Activated naive CD8-positive, alpha-beta T cell treated with anti-CD3 and anti-CD28 coated beads, Interleukin-2, amount 10 ng/mL, durations not matched to agents 7 days and 5 days (primary cell): ENCODE results near the gene MORN3. TPM values are rescaled to one million over a fixed set of nuclear protein-coding genes. Genes with fewer than 3 reads are reported as not detected.
A peak's percentile ranks its signal among the peaks of the same experiment; 100 is the strongest.
"Not testable (repeated sequence)": the region's sequence is repeated elsewhere in the genome, so short reads cannot be mapped to it uniquely, and the experiment has no call there.

Experiments
- ATAC-seq: fragments of 150-1000 bp; cut with Tn5 transposase; one replicate; pipeline ENCODE4 v1.10.0; 2021; ENCODE audit warnings: low read depth, moderate library complexity
- POLR2A ChIA-PET: fragments of 350-600 bp; sonication (Branson Sonifier 250); formaldehyde crosslinking; loops from one replicate; lab custom pipeline; 2021; ENCODE audit warnings: antibody characterized with exemption; lab: Charles Lee
- DNase-seq: peaks from one replicate; pipeline ENCODE4 v3.0.0; 2021
- H3K27ac Mint-ChIP-seq: one replicate; pipeline ENCODE4 v1.8.0; 2022; ENCODE audit warnings: mild to moderate bottlenecking, mixed read lengths
- H3K27me3 Mint-ChIP-seq: one replicate; pipeline ENCODE4 v1.8.0; 2022; ENCODE audit warnings: mild to moderate bottlenecking, moderate library complexity, mixed read lengths
- H3K36me3 Mint-ChIP-seq: one replicate; pipeline ENCODE4 v1.8.0; 2021; ENCODE audit warnings: mild to moderate bottlenecking, mixed read lengths
- H3K4me1 Mint-ChIP-seq: one replicate; pipeline ENCODE4 v1.8.0; 2021; ENCODE audit warnings: mixed read lengths
- H3K4me3 Mint-ChIP-seq: one replicate; pipeline ENCODE4 v1.8.0; 2022; ENCODE audit warnings: mild to moderate bottlenecking, moderate library complexity, mixed read lengths
- H3K9me3 Mint-ChIP-seq: one replicate; pipeline ENCODE4 v1.8.0; 2021; ENCODE audit warnings: mixed read lengths
- total RNA-seq, 2 experiments: library from RNA; stranded (reverse); gene quantifications; one replicate each; pipeline ENCODE4 v1.2.3, GENCODE V29; 2021

The MORN3 gene, protein sequence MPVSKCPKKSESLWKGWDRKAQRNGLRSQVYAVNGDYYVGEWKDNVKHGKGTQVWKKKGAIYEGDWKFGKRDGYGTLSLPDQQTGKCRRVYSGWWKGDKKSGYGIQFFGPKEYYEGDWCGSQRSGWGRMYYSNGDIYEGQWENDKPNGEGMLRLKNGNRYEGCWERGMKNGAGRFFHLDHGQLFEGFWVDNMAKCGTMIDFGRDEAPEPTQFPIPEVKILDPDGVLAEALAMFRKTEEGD
- 1 to 10 TPM; 5.2 to 6.2 TPM for total RNA-seq

GRCh38 chr12:121669521-121669900 lies at the start of gene MORN3:
Gene MORN3, minus strand, starts transcription at chr12:121669654. Its CDS starts 171 bp downstream, at chr12:121669483.
- ATAC-seq (no peak), DNase-seq (no peak)
- peak within 1 kb of the TSS; percentile 9 for H3K27ac Mint-ChIP-seq
- POLR2A ChIA-PET = interaction anchor here (0.7 to 9.8 kb wide), 7 partner anchors 10 to 861 kb away, joined by 3 to 166 read pairs (median 5); partner anchors contain the start of gene ORAI1
- H3K9me3 Mint-ChIP-seq = no peaks in the 10 kb centered on the region
- no peak within 1 kb of the TSS for H3K4me3 Mint-ChIP-seq
- H3K27me3 Mint-ChIP-seq = no peaks in the 10 kb centered on the region
- peaks cover 10% of the 10 kb centered on the region for H3K36me3 Mint-ChIP-seq
- H3K4me1 Mint-ChIP-seq = peaks cover 44% of the 10 kb centered on the region

- no peaks in the 10 kb centered on the region for H3K9me3 Mint-ChIP-seq
- peaks cover 17% of the 10 kb centered on the region for H3K4me1 Mint-ChIP-seq
- peaks cover 12% of the 10 kb centered on the region for H3K36me3 Mint-ChIP-seq
- no peak overlapping the region for H3K4me3 Mint-ChIP-seq
- H3K27ac Mint-ChIP-seq = no peak overlapping the region
- no peak for DNase-seq
- ATAC-seq = no peak
- no peaks in the 10 kb centered on the region for H3K27me3 Mint-ChIP-seq
- POLR2A ChIA-PET = interaction anchor here (1.2 kb wide), 1 partner anchor 38 kb away, joined by 4 read pairs; no protein-coding TSS in a partner anchor
Measured at GRCh38 chr12:121718653-121719239, 49.3 kb upstream of the MORN3 start.

- no peak overlapping the region for H3K27ac Mint-ChIP-seq
- DNase-seq (no peak), ATAC-seq (no peak)
- no peaks in the 10 kb centered on the region for H3K27me3 Mint-ChIP-seq
- no peak overlapping the region for H3K4me3 Mint-ChIP-seq
- POLR2A ChIA-PET = no interaction called here
- H3K4me1 Mint-ChIP-seq = peaks cover 21% of the 10 kb centered on the region
- no peaks in the 10 kb centered on the region for H3K9me3 Mint-ChIP-seq
- peaks cover 12% of the 10 kb centered on the region for H3K36me3 Mint-ChIP-seq
Measured at GRCh38 chr12:121717041-121717699, 47.7 kb upstream of the MORN3 start.

GRCh38 chr12:121715862-121716435 lies 46.5 kb upstream of the MORN3 start:
- peaks cover 12% of the 10 kb centered on the region for H3K36me3 Mint-ChIP-seq
- peaks cover 27% of the 10 kb centered on the region for H3K4me1 Mint-ChIP-seq
- POLR2A ChIA-PET = interaction anchor here (0.6 to 0.7 kb wide), 2 partner anchors 72 to 785 kb away, joined by 3 to 5 read pairs; partner anchors contain the start of gene ZCCHC8
- no peaks in the 10 kb centered on the region for H3K9me3 Mint-ChIP-seq
- ATAC-seq (no peak), DNase-seq (no peak)
- no peak overlapping the region for H3K4me3 Mint-ChIP-seq
- H3K27ac Mint-ChIP-seq = no peak overlapping the region
- H3K27me3 Mint-ChIP-seq = no peaks in the 10 kb centered on the region

- ATAC-seq, POLR2A ChIA-PET, DNase-seq, H3K4me3 Mint-ChIP-seq, H3K9me3 Mint-ChIP-seq, H3K27me3 Mint-ChIP-seq, H3K27ac Mint-ChIP-seq: not testable (repeated sequence)
- Mint-ChIP-seq H3K4me1 (peaks cover 29% of the 10 kb centered on the region), H3K36me3 (peaks cover 12% of the 10 kb centered on the region)
Measured at GRCh38 chr12:121715055-121715454, 45.6 kb upstream of the MORN3 start.

- peaks cover 9% of the 10 kb centered on the region for H3K36me3 Mint-ChIP-seq
- peaks cover 31% of the 10 kb centered on the region for H3K4me1 Mint-ChIP-seq
- H3K27ac Mint-ChIP-seq = peak overlapping the region; percentile 34
- ATAC-seq (no peak), DNase-seq (peak; percentile 36)
- peak overlapping the region; percentile 89 for H3K4me3 Mint-ChIP-seq
- H3K9me3 Mint-ChIP-seq = no peaks in the 10 kb centered on the region
- POLR2A ChIA-PET = interaction anchor here (0.5 to 3.5 kb wide), 5 partner anchors 40 to 88 kb away, joined by 3 to 21 read pairs (median 13); no protein-coding TSS in a partner anchor
- H3K27me3 Mint-ChIP-seq = peaks cover 1% of the 10 kb centered on the region
Measured at GRCh38 chr12:121713793-121714192, 44.3 kb upstream of the MORN3 start.

GRCh38 chr12:121713257-121713777 lies 43.9 kb upstream of the MORN3 start:
- Mint-ChIP-seq H3K27ac (peak overlapping the region; percentile 82), H3K4me1 (peaks cover 31% of the 10 kb centered on the region), H3K27me3 (peaks cover 2% of the 10 kb centered on the region), H3K36me3 (peaks cover 8% of the 10 kb centered on the region), H3K9me3 (no peaks in the 10 kb centered on the region), H3K4me3 (peak overlapping the region; percentile 89)
- DNase-seq (no peak), ATAC-seq (no peak)
- POLR2A ChIA-PET = interaction anchor here (0.5 to 3.5 kb wide), 15 partner anchors 14 to 487 kb away, joined by 3 to 21 read pairs (median 6); partner anchors contain the start of gene RHOF

DNA sequence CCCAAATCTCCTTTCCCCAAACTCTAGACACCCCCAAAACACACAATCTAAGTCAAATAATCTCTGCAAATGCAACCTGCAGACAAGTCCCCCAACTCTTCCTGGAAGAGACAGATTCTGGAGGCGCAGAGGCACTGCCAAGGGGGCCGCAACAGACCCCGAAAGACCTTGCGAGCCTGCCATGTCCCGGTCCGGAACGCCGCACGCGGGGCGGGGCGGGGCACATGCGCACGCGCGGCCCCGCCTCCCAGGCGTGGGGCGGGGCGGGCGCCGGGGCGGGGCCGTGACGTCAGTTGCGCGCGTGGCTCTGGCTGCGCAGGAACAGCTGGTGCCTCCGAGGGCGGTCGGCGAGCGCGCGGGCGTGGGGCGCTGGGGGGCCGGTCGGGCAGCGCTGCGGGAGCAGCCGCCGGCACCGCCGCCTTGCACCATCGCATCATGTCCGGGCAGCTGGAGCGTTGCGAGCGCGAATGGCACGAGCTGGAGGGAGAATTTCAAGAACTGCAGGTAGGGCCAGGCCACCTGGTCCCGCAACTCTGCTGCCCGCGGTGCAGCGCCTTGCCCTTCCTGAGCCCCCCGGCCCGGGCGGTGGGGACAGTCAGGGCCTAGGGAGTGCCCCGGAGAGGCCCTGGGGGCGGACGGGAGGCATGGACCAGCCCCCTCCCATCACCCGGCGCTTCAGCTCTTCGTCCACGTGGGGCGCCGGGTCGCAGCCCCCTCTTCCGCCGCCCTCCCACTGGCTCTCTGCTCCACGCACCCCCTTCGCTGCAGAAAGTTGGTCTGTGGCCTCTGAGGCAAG lies 43.2 kb upstream of the MORN3 start, which contains the start of gene TMEM120B:
TSS of gene TMEM120B (plus strand) at position 292 of the 796 bp plus-strand sequence. CDS start at position 436, 144 bp downstream.
- POLR2A ChIA-PET = interaction anchor here (0.6 to 3.5 kb wide), 22 partner anchors 10 to 486 kb away, joined by 3 to 21 read pairs (median 4); partner anchors contain the start of genes RHOF and SETD1B
- Mint-ChIP-seq H3K4me3 (peak within 1 kb of the TSS; percentile 89), H3K4me1 (peaks cover 31% of the 10 kb centered on the region), H3K27ac (peak within 1 kb of the TSS; percentile 97), H3K9me3 (no peaks in the 10 kb centered on the region), H3K36me3 (peaks cover 8% of the 10 kb centered on the region), H3K27me3 (peaks cover 2% of the 10 kb centered on the region)
- ATAC-seq = peak; percentile 85
- DNase-seq = peak; percentile 93

DNA sequence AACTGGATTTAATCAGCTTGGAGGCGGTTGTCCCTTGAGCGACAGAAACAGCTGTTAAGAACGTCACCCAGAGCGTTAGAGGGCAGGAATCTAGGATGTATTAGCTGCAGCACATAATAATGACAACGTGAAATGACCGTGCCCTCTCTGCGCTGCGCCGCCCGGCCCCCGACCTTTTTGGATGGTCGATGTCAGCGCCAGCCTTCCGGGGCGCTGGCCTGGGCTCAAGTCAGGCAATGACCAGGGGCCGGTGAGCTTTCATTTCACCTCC lies 42.7 kb upstream of the MORN3 start:
- Mint-ChIP-seq H3K27ac (peak overlapping the region; percentile 97), H3K4me1 (peaks cover 27% of the 10 kb centered on the region), H3K4me3 (peak overlapping the region; percentile 89), H3K36me3 (peaks cover 8% of the 10 kb centered on the region), H3K9me3 (no peaks in the 10 kb centered on the region), H3K27me3 (peaks cover 2% of the 10 kb centered on the region)
- DNase-seq (no peak), ATAC-seq (peak; percentile 53)
- POLR2A ChIA-PET = interaction anchor here (0.7 to 3.5 kb wide), 19 partner anchors 10 to 474 kb away, joined by 3 to 21 read pairs (median 4); partner anchors contain the start of genes RHOF and SETD1B

- Mint-ChIP-seq H3K27me3 (peaks cover 2% of the 10 kb centered on the region), H3K9me3 (no peaks in the 10 kb centered on the region), H3K4me3 (peak overlapping the region; percentile 89), H3K27ac (peak overlapping the region; percentile 97), H3K4me1 (peaks cover 27% of the 10 kb centered on the region), H3K36me3 (peaks cover 8% of the 10 kb centered on the region)
- ATAC-seq (peak; percentile 59), DNase-seq (peak; percentile 48)
- POLR2A ChIA-PET = interaction anchor here (0.6 to 3.5 kb wide), 22 partner anchors 9 to 1654 kb away, joined by 3 to 21 read pairs (median 4); partner anchors contain the start of gene RHOF
Measured at GRCh38 chr12:121711361-121712189, 42.1 kb upstream of the MORN3 start.

GRCh38 chr12:121709478-121709961 lies 40.1 kb upstream of the MORN3 start:
- Mint-ChIP-seq H3K36me3 (no peaks in the 10 kb centered on the region), H3K4me1 (peaks cover 21% of the 10 kb centered on the region), H3K27ac (no peak overlapping the region), H3K27me3 (peaks cover 15% of the 10 kb centered on the region), H3K9me3 (peaks cover 1% of the 10 kb centered on the region), H3K4me3 (no peak overlapping the region)
- ATAC-seq (no peak), DNase-seq (no peak)
- POLR2A ChIA-PET = interaction anchor here (0.8 kb wide), 1 partner anchor 47 kb away, joined by 3 read pairs; no protein-coding TSS in a partner anchor
